IMR-90 (cell line): ENCODE data around the gene FAM162B. TPM values are rescaled to one million over a fixed set of nuclear protein-coding genes. Genes with fewer than 3 reads are reported as not detected.

ENCODE experiments used
- ATAC-seq: fragments of 200-7000 bp; cut with Tn5 transposase; 2 replicates; pipeline ENCODE4 v1.9.1; 2020; ENCODE audit warnings: low read depth, mild to moderate bottlenecking, moderate library complexity
- BruUV-seq: library from RNA; stranded (reverse); fragments of 400-500 nt; replicated peaks from 2 replicates; lab custom pipeline; 2021; lab: Mats Ljungman, UMichigan
- CTCF ChIA-PET: fragments of 300-600 bp; formaldehyde crosslinking; extraction: SDS; loops from one replicate; lab custom pipeline; 2021; ENCODE audit warnings: antibody characterized with exemption; lab: Yijun Ruan, JAX
- POLR2A ChIA-PET: fragments of 300-600 bp; sonication (Branson Sonifier 250); formaldehyde crosslinking; loops from one replicate; lab custom pipeline; 2022; ENCODE audit warnings: antibody characterized with exemption; ENCODE audit not compliant: unreplicated experiment; lab: Charles Lee
- DNase-seq: peaks from one replicate; pipeline ENCODE4 v3.0.0; 2013
- H2AFZ ChIP-seq: replicated peaks from 2 replicates; pipeline ENCODE3; 2013; ENCODE audit warnings: low read length, mild to moderate bottlenecking; ENCODE audit not compliant: poor library complexity
- H2AK5ac ChIP-seq: 2 replicates; pipeline ENCODE4 v1.6.1; 2013; ENCODE audit warnings: low read depth, low read length, inconsistent platforms
- H2AK9ac ChIP-seq: replicated peaks from 2 replicates; pipeline ENCODE3; 2013; ENCODE audit warnings: mild to moderate bottlenecking, low read depth, low read length, moderate library complexity; ENCODE audit not compliant: poor library complexity
- H2BK120ac ChIP-seq: 2 replicates; pipeline ENCODE4 v1.6.1; 2013; ENCODE audit warnings: low read depth, low read length, inconsistent platforms
- H2BK15ac ChIP-seq: 3 replicates; pipeline ENCODE4 v1.6.1; 2013; ENCODE audit warnings: low read depth, low read length, inconsistent platforms
- H2BK20ac ChIP-seq: 2 replicates; pipeline ENCODE4 v1.6.1; 2013; ENCODE audit warnings: low read depth, mild to moderate bottlenecking, inconsistent platforms, low read length, moderate library complexity
- H2BK5ac ChIP-seq: 2 replicates; pipeline ENCODE4 v1.6.1; 2013; ENCODE audit warnings: mild to moderate bottlenecking, low read depth, low read length, inconsistent platforms; ENCODE audit not compliant: poor library complexity, severe bottlenecking
- H3K14ac ChIP-seq: replicated peaks from 2 replicates; pipeline ENCODE4 v1.6.1; 2013; ENCODE audit warnings: low read depth, low read length, inconsistent platforms
- H3K18ac ChIP-seq: 2 replicates; pipeline ENCODE4 v1.6.1; 2013; ENCODE audit warnings: low read depth, low read length, control low read depth
- H3K23ac ChIP-seq: 2 replicates; pipeline ENCODE4 v1.6.1; 2013; ENCODE audit warnings: low read depth, low read length, inconsistent platforms
- H3K27ac ChIP-seq: 2 replicates; pipeline ENCODE4 v1.5.1; 2013; ENCODE audit warnings: mild to moderate bottlenecking, control low read depth, low read length; ENCODE audit not compliant: insufficient read depth
- H3K27me3 ChIP-seq: 2 replicates; pipeline ENCODE4 v1.6.1; 2013; ENCODE audit warnings: low read length; ENCODE audit not compliant: control insufficient read depth, insufficient read depth
- H3K36me3 ChIP-seq: 2 replicates; pipeline ENCODE4 v1.6.1; 2013; ENCODE audit warnings: low read length, mixed read lengths; ENCODE audit not compliant: control insufficient read depth, insufficient read depth
- H3K4ac ChIP-seq: 2 replicates; pipeline ENCODE4 v1.6.1; 2013; ENCODE audit warnings: low read depth, low read length, inconsistent platforms
- H3K4me1 ChIP-seq: 2 replicates; pipeline ENCODE4 v1.6.1; 2013; ENCODE audit warnings: low read length, mixed read lengths; ENCODE audit not compliant: control insufficient read depth, insufficient read depth
- H3K4me2 ChIP-seq: 2 replicates; pipeline ENCODE4 v1.6.1; 2013; ENCODE audit warnings: low read depth, mild to moderate bottlenecking, control low read depth, low read length, moderate library complexity
- H3K4me3 ChIP-seq: 2 replicates; pipeline ENCODE4 v1.5.1; 2013; ENCODE audit warnings: low read depth, mild to moderate bottlenecking, control low read depth, low read length, moderate library complexity; ENCODE audit not compliant: insufficient read depth
- H3K56ac ChIP-seq: 2 replicates; pipeline ENCODE4 v1.6.1; 2013; ENCODE audit warnings: low read length, inconsistent platforms; ENCODE audit not compliant: insufficient read depth; ENCODE audit errors: extremely low read depth
- H3K79me1 ChIP-seq, 2 experiments: 2 replicates each; pipeline ENCODE4 v1.6.1; 2013; ENCODE audit warnings: low read length in 2 of 2, inconsistent platforms in 1 of 2, low read depth in 1 of 2
- H3K9ac ChIP-seq: 2 replicates; pipeline ENCODE4 v1.6.1; 2013; ENCODE audit warnings: low read depth, low read length, control low read depth
- H3K9me1 ChIP-seq: 2 replicates; pipeline ENCODE4 v1.6.1; 2013; ENCODE audit warnings: low read length, inconsistent platforms; ENCODE audit not compliant: insufficient read depth
- H3K9me3 ChIP-seq: 2 replicates; pipeline ENCODE4 v1.6.1; 2013; ENCODE audit warnings: low read length; ENCODE audit not compliant: control insufficient read depth, insufficient read depth
- H4K20me1 ChIP-seq: 2 replicates; pipeline ENCODE4 v1.6.1; 2013; ENCODE audit warnings: low read length, inconsistent platforms; ENCODE audit not compliant: insufficient read depth
- H4K5ac ChIP-seq: 2 replicates; pipeline ENCODE4 v1.6.1; 2013; ENCODE audit warnings: mild to moderate bottlenecking, low read depth, low read length, control low read depth
- H4K8ac ChIP-seq, 2 experiments: 2 replicates each; pipeline ENCODE4 v1.6.1; 2013; ENCODE audit warnings: low read depth in 2 of 2, low read length in 2 of 2, control low read depth in 1 of 2, inconsistent platforms in 1 of 2
- H4K91ac ChIP-seq: 2 replicates; pipeline ENCODE4 v1.6.1; 2013; ENCODE audit warnings: low read depth, low read length, inconsistent platforms; ENCODE audit not compliant: insufficient read depth
- BHLHE40 ChIP-seq: fragments of 150-350 bp; IDR thresholded peaks from 2 replicates; pipeline ENCODE4 v1.6.1; 2016; ENCODE audit warnings: mild to moderate bottlenecking, low read depth, low read length
- CEBPB ChIP-seq: IDR thresholded peaks from 2 replicates; pipeline ENCODE4 v1.6.1; 2012; ENCODE audit warnings: low read depth, low read length, improper control_type of control experiment
- CHD1 ChIP-seq: IDR thresholded peaks from 2 replicates; pipeline ENCODE4 v1.6.1; 2012; ENCODE audit warnings: low read depth, low read length, improper control_type of control experiment
- FOS ChIP-seq: fragments of 150-350 bp; IDR thresholded peaks from 2 replicates; pipeline ENCODE4 v1.6.1; 2016; ENCODE audit warnings: low read depth, low read length
- MAFK ChIP-seq: IDR thresholded peaks from 2 replicates; pipeline ENCODE4 v1.6.1; 2012; ENCODE audit warnings: low read depth, low read length, improper control_type of control experiment
- MAZ ChIP-seq: IDR thresholded peaks from 2 replicates; pipeline ENCODE4 v1.6.1; 2012; ENCODE audit warnings: low read depth, mild to moderate bottlenecking, low read length, improper control_type of control experiment, moderate library complexity, borderline replicate concordance
- MXI1 ChIP-seq: IDR thresholded peaks from 2 replicates; pipeline ENCODE4 v1.6.1; 2012; ENCODE audit warnings: low read depth, mild to moderate bottlenecking, low read length, moderate library complexity, borderline replicate concordance
- NFE2L2 ChIP-seq: fragments of 150-350 bp; IDR thresholded peaks from 2 replicates; pipeline ENCODE4 v1.6.1; 2016; ENCODE audit warnings: low read depth, mild to moderate bottlenecking, low read length
- POLR2A ChIP-seq: IDR thresholded peaks from 2 replicates; pipeline ENCODE4 v1.6.1; 2012; ENCODE audit warnings: mild to moderate bottlenecking, low read depth, low read length
- RAD21 ChIP-seq: IDR thresholded peaks from 2 replicates; pipeline ENCODE4 v1.6.1; 2012; ENCODE audit warnings: low read length, improper control_type of control experiment
- RCOR1 ChIP-seq: IDR thresholded peaks from 2 replicates; pipeline ENCODE4 v1.6.1; 2012; ENCODE audit warnings: mild to moderate bottlenecking, low read length, improper control_type of control experiment; ENCODE audit not compliant: insufficient replicate concordance
- RFX5 ChIP-seq: IDR thresholded peaks from 2 replicates; pipeline ENCODE4 v1.8.0; 2012; ENCODE audit warnings: low read depth, mild to moderate bottlenecking, low read length, moderate library complexity
- SMC3 ChIP-seq: fragments of 150-350 bp; IDR thresholded peaks from 2 replicates; pipeline ENCODE4 v1.6.1; 2016; ENCODE audit warnings: low read depth, mild to moderate bottlenecking, antibody characterized with exemption, low read length, moderate library complexity
- WGBS, 2 experiments: methylation state at CpG; one replicate each; pipeline versions ENCODE4 v1.1.5 to v1.1.7; 2013; ENCODE audit warnings: missing lambda C conversion rate in 2 of 2; ENCODE audit not compliant: insufficient read length in 1 of 2; ENCODE audit errors: extremely low coverage in 2 of 2; 5-methylcytosine and 5-hydroxymethylcytosine counted together
- dilution Hi-C: fragments of 300-500 bp; cut with HindIII; formaldehyde crosslinking; loops from one replicate; pipeline ENCODE4 v1.14.3; 2018; ENCODE audit warnings: low sequenced_read_pairs; ENCODE audit not compliant: unreplicated experiment
- in situ Hi-C: fragments of 300-500 bp; cut with MboI; formaldehyde crosslinking; loops from 3 replicates; pipeline ENCODE4 v1.14.3; 2019; ENCODE audit warnings: low sequenced_read_pairs, inconsistent platforms, mixed read lengths
- intact Hi-C: fragments of 100-400 bp; cut with micrococcal nuclease; formaldehyde crosslinking; loops from 2 replicates; pipeline ENCODE4 v1.10.0; 2022
- polyA plus RNA-seq, 3 experiments: library from polyadenylated mRNA; depleted of rRNA; stranded (reverse); fragments of >200 nt; gene quantifications; 2 replicates each; pipeline ENCODE4 v1.2.3, GENCODE V29; 2012; ENCODE audit warnings: low replicate concordance in 1 of 3
- total RNA-seq: library from RNA; depleted of rRNA; stranded (reverse); fragments of >200 nt; gene quantifications from 2 replicates; pipeline ENCODE4 v1.2.3, GENCODE V29; 2012
- TF ChIP-seq, protein P1 (sequence below): fragments of 150-350 bp; IDR thresholded peaks from 2 replicates; pipeline ENCODE4 v1.6.1; 2016; ENCODE audit warnings: low read depth, mild to moderate bottlenecking, low read length, moderate library complexity, borderline replicate concordance
- TF ChIP-seq, protein P2 (sequence below): conservative IDR thresholded peaks from 2 replicates; pipeline ENCODE4 v1.5.1; 2012; ENCODE audit warnings: mild to moderate bottlenecking, low read depth, low read length, improper control_type of control experiment
- TF ChIP-seq, protein P3 (sequence below): fragments of 150-350 bp; IDR thresholded peaks from 2 replicates; pipeline ENCODE4 v1.6.1; 2017; ENCODE audit warnings: mild to moderate bottlenecking, antibody characterized with exemption, low read length, low read depth

Gene FAM162B
- total and polyA plus RNA-seq, 2 of the 4 experiments (the other 2 are of a cell fraction), result 2.9 to 3.2 TPM

GRCh38 chr6:116767715-116768114 lies 2.2 kb upstream of the FAM162B start:
- H4K8ac ChIP-seq, result no peak overlapping the region
- no peak overlapping the region for H3K27ac ChIP-seq
- H2AFZ ChIP-seq, result no peak overlapping the region
- no peak overlapping the region for H3K18ac ChIP-seq
- dilution Hi-C loops (no loop called here), intact Hi-C loops (no loop called here), in situ Hi-C loops (no loop called here)
- peaks cover 12% of the 10 kb centered on the region for H3K27me3 ChIP-seq
- no peak overlapping the region for H3K4me2 ChIP-seq
- H3K23ac ChIP-seq, result no peak overlapping the region
- H3K9ac ChIP-seq, result no peak overlapping the region
- H4K20me1 ChIP-seq, result no peaks in the 10 kb centered on the region
- no peaks in the 10 kb centered on the region for H3K36me3 ChIP-seq
- no peak overlapping the region for H2BK15ac ChIP-seq
- H3K9me1 ChIP-seq, result no peaks in the 10 kb centered on the region
- ChIA-PET CTCF (interaction anchor here (0.7 kb wide), 1 partner anchor 79 kb away, joined by 3 read pairs; no protein-coding TSS in a partner anchor), POLR2A (no interaction called here)
- no peak overlapping the region for H3K56ac ChIP-seq
- no peak overlapping the region for H4K91ac ChIP-seq
- no peak overlapping the region for H2BK20ac ChIP-seq
- H2BK120ac ChIP-seq, result no peak overlapping the region
- no peak overlapping the region for H4K5ac ChIP-seq
- H3K14ac ChIP-seq, result no peak overlapping the region
- no peaks in the 10 kb centered on the region for H3K79me1 ChIP-seq
- H2AK5ac ChIP-seq, result no peak overlapping the region
- H3K9me3 ChIP-seq, result no peaks in the 10 kb centered on the region
- TF ChIP-seq MXI1 (no peak), RCOR1 (no peak), CHD1 (no peak), CEBPB (no peak), RAD21 (no peak), MAFK (no peak), FOS (no peak), BHLHE40 (no peak), RFX5 (no peak), MAZ (no peak), POLR2A (no peak), SMC3 (no peak), NFE2L2 (no peak)
- TF ChIP-seq, protein P1, sequence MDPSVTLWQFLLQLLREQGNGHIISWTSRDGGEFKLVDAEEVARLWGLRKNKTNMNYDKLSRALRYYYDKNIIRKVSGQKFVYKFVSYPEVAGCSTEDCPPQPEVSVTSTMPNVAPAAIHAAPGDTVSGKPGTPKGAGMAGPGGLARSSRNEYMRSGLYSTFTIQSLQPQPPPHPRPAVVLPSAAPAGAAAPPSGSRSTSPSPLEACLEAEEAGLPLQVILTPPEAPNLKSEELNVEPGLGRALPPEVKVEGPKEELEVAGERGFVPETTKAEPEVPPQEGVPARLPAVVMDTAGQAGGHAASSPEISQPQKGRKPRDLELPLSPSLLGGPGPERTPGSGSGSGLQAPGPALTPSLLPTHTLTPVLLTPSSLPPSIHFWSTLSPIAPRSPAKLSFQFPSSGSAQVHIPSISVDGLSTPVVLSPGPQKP, result no peak
- TF ChIP-seq, protein P2, sequence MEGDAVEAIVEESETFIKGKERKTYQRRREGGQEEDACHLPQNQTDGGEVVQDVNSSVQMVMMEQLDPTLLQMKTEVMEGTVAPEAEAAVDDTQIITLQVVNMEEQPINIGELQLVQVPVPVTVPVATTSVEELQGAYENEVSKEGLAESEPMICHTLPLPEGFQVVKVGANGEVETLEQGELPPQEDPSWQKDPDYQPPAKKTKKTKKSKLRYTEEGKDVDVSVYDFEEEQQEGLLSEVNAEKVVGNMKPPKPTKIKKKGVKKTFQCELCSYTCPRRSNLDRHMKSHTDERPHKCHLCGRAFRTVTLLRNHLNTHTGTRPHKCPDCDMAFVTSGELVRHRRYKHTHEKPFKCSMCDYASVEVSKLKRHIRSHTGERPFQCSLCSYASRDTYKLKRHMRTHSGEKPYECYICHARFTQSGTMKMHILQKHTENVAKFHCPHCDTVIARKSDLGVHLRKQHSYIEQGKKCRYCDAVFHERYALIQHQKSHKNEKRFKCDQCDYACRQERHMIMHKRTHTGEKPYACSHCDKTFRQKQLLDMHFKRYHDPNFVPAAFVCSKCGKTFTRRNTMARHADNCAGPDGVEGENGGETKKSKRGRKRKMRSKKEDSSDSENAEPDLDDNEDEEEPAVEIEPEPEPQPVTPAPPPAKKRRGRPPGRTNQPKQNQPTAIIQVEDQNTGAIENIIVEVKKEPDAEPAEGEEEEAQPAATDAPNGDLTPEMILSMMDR, result no peak
- TF ChIP-seq, protein P3, sequence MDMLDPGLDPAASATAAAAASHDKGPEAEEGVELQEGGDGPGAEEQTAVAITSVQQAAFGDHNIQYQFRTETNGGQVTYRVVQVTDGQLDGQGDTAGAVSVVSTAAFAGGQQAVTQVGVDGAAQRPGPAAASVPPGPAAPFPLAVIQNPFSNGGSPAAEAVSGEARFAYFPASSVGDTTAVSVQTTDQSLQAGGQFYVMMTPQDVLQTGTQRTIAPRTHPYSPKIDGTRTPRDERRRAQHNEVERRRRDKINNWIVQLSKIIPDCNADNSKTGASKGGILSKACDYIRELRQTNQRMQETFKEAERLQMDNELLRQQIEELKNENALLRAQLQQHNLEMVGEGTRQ, result no peak
- no peak for ATAC-seq
- no TSS peak for BruUV-seq
- no peaks in the 10 kb centered on the region for H3K4me1 ChIP-seq
- H2BK5ac ChIP-seq, result no peak overlapping the region
- DNase-seq, result no peak
- H3K4me3 ChIP-seq, result no peak overlapping the region
- no CpG with 5 or more reads among the region's 2 CpGs for WGBS, 2 experiments
- no peak overlapping the region for H2AK9ac ChIP-seq
- no peak overlapping the region for H3K4ac ChIP-seq
